Activated CD8-positive, alpha-beta memory T cell treated with anti-CD3 and anti-CD28 coated beads for 1 hour (primary cell): ENCODE results near the gene PSD2.

ENCODE experiments used
- DNase-seq, 2 donors: peaks; one replicate each; pipeline ENCODE4 v3.0.0-alpha.2; 2020; ENCODE audit warnings: low read depth in 1 of 2; ENCODE audit errors: extremely low read depth in 1 of 2

The PSD2 gene

DNA sequence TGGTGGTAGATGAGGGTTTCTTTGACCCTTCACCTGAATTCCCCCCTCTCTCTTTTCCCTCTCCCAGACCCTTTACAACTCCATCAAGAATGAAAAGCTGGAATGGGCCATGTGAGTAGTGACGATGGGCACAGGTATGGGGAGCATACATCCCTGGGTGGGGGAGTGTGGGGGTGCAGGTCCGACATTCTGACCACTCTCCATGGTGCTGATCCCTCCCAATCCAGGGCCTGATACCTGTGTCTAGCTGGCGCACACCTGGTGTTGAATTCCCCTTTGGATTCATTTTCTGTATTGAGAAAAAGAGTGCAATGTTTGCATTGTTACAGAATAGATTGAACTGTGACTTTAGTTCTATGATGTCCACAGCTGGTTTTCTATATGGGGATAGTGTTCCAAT lies 40.0 kb downstream of the PSD2 start:
- no peak for DNase-seq

DNA sequence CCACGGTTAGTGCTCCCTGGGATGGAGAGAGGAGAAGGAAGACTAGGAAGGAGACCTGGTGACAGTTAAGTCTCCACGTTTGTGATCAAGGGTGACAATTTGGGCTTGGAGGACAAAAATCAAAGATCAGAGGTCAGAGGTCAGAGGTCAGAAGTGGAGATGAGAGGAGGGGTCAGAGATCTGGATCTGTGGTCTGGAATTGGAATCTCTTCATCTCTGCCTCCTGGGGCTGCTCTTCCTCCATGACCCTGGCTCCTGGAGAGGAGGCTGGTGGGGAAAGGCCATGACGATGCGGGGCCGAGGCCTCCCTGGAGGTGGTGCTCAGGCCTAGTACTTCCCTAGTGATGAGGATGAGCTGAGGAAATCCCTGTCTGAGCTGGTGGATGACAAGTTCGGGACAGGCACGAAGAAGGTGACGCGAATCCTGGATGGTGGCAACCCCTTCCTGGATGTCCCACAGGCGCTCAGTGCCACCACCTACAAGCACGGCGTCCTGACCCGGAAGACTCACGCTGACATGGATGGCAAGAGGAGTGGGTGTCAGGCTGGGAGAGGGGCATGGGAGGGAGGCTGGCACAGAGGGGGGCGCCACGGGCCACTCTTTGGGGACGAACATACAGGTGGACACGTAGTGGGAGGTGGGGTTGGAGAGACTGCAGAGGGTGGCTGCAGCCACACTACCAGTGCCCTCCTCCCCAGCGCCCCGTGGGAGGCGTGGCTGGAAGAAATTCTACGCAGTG lies 41.0 kb downstream of the PSD2 start:
- DNase-seq, result no peak

DNA sequence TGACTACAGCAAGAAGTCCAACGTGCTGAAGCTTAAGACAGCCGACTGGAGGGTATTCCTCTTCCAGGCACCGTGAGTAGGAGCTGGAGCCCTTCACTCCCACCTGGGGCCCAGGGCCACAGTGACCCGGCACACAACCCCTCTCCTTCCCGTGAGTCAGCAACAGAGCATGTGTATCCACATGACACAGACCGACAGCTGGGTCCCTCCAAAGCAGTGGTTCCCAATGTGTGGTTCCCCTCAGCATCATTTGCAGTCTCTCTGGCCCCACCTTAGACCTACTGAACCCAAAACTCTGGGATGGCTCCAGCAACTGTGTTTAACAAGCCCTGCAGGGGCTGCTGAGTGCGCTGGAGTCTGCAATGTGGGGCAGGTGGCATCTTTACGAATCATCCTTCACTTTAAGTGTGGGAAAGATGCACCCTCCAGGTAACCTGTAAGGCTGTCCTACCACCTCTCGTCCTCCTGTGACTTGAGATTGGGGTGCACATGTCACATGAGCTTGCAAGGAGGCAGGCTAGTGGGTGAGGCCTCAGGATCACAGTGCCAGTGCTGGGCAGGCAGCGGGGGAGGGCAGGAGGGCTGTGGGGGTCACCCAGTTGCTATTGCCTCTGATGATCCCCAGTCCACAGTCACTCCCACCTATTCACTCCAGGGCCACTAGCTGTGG lies 42.2 kb downstream of the PSD2 start:
- DNase-seq, result no peak

DNA sequence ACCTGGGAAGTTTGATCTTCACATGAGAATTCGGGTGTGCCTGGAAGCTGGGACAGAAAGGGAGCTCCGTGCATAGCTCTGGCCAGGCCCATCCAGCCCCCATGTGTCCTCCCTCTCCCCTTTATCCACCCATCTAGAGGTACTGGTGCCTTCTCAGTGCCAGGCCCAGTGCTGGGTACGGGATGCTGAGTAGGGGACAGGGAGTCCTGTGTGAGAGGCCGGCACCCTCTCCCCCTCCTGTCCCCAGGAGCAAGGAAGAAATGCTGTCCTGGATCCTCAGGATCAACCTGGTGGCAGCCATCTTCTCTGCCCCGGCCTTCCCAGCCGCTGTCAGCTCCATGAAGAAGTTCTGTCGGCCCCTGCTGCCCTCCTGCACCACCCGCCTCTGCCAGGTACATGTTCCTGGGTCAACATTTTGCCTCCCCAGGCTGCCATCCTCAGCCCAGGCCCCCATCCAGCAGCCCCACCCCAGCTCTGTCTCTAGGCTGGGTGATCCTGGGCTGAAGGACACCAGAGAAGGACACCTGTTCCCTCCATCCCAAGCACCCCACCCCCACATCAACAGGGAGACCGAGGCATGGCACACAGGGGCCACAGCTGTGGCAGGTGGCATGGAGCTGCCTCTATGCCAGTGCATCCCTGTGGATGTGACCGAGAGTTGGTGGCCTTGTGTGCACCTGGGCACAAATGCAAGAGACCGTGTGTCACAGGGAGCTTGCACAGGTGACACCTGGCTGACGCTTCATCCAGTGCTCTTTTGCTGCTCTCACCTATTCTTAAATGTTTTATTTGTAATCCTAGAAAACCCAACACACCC lies 43.0 kb downstream of the PSD2 start:
- DNase-seq, result no peak

DNA sequence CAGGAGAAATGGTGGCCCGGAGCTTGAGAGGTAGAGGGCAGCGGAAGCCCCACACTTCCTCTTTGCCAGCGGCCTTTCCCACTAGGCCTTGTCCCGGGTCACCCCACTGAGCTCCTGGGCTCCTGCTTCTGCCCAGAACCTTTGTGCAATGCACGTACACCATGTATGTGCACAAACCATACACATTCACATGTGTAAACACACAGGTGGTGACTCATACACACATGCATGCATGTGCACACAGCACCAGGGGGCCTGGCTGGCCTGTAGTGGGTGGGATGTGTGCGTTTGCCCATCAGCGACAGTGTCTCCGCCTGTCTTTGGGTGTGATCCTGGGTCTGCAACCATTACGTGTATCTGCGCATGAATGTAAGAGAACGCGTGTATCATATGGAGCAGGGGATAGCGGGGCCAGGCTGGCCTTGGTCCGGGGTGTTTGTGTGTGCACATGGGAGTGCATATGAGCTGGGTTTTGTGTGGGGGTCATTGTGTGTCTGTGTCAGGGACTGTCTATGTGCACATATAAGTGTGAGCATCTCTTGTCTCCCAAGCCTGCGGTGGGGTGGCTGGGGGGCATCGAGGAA lies 43.7 kb downstream of the PSD2 start:
- no peak for DNase-seq

DNA sequence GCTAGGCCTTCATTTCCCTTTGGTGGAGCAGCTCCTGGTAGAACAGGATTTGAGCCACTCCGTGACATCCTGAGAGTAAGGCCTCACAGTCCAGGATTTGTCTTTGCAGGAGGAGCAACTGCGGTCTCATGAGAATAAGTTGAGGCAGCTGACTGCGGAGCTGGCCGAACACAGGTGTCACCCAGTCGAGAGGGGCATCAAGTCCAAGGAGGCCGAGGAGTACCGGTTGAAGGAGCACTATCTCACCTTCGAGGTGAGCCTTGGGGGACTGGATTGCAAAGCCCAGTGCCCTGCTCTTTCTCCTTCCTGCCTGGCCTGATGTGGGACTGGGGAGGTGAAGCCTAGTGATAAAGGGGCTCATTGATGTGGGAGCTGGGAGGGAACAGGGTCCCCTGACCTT lies 44.3 kb downstream of the PSD2 start:
- no peak for DNase-seq

DNA sequence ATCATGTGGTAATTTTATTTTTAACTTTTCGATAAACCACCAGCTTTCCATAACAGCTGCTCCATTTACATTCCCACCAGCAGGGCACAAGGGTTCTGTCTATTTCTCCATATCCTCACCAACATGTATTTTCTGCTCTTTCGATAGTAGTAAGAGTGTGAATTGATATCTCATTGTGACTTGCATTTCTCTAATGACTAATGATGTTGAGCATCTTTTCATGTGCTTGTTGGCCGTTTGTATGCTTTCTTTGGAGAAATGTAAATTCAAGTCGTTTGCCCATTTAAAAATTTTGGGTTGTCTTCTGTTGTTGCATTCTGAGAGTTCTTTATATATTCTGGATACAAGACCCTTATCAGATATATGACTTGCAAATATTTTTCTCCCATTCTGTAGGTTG lies 45.9 kb downstream of the PSD2 start:
- DNase-seq, result no peak

DNA sequence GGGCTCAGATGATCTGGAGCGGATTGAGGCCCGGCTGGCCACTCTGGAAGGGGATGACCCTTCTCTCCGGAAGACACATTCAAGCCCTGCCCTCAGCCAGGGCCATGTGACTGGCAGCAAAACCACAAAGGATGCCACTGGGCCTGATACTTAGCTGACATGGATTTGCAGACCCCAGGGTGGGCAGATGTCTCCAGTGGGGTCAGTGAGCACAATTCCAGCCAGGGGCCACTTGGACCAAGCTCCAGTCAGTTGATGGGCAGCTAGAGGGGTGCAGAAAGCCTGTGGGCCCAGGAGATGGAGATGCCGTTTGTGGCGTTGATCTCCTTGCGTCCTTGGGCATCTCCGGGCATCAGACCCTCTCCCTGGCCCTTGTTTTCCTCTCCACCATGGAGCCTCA lies 46.7 kb downstream of the PSD2 start:
- no peak for DNase-seq

DNA sequence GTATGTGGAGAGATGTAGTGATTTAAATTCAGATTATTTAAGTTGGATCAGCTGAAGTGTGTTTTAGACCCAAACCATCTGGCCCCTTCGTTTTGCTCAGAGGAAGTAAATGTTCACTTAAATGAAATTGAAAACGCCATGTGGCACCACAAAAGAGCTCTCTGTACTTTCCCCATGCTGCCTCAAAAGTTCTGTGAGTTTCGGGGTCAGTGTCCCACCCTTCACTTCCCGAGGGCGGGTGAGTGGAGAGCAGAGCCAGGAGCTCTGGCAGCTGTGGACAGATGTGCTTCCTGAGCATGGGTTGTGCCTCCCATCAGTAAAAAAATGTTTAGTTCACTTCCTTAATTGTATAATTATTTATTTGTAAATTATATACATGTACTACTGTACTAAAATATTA lies 48.4 kb downstream of the PSD2 start:
- DNase-seq, result no peak

DNA sequence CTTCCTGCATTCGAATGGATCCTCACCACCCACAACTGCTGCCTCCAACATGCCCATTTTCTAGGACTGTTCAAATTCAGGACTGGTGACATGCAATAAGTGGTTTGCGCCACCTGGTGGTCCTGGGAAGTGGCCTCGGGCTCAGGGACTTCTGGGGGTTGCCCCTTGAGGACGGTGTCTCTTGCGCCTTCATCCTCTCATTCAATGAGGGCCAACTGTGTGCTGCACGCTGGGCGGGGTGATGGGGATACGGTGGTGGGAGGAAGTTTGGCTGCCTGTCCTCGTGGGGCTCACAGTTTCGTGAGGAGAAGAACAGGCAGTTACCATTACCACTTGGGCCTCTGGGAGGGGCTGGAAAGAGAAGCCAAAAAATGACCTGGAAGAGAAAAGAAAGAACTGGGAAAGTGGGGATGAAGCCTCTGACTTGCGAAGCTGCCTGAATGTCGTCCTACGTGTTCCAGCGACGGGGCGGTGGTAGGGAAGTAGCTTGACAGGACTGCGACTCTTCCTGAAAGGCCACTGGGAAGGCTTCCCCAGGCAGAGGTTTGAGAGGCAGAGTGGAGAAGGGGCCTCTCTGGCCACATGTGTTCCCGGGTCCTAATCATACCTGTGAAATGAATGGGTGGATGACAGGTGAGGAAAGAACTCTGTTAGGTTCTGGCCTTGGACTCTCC lies 49.0 kb downstream of the PSD2 start:
- DNase-seq, result peak; percentile 36 to 54

DNA sequence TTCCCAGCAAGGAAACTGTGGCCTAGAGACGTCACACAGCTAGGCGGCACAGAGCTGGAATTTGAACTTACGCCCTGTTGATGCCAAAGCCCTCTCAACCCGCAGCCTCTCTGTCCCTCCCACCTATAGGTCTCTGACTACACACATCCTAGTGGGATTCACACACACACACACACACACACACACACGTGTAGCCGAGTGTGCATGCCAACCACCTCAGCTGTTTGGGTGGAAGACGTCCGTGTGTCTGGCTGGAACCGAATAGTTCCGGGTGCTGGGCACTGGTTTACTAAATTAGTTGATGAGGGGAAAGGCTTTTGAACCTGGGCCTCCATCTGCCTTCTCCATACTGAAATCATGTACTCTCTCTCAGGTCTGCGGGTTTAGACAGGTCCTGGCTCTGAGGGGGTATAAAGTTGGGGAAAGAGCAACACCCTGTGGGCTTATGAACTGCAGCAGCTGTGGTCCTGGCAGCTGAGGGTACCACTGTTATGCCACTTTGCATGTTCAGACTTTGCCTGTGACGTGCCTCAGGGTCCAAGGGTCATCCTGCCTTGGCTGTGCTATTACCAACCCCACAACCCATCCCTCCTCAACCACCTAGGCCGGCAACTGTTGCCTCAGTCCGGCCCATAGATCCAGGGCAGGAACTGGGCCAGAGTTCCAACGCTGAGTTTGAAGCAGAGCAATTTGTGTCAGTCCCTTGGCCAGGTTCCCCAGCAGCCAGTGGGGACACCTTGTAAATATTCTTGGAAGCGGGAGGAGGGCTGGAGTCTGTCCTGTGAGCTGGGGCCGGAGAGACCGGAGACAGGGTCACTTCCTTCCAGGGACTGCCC lies 50.5 kb downstream of the PSD2 start:
- no peak for DNase-seq

DNA sequence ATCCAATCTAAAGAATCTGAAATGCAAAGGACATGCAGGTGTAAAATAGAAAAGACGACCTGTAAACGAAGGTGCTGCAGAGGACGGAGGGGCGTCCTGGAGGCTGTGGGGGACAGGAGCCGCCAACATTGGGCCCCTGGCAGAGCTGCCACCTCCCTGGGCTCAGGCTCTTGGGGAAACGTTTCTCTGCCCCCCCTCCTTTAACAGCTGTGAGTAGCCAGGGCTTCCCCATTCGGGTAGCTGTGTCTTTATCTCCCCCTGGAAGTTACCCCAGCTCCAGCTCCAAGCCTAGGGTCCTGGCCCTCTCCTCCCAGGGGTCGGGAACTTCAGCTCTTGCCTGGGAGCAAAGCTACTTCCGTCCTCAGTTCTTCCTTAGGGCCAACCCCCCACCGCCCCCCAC lies 51.5 kb downstream of the PSD2 start:
- no peak for DNase-seq

DNA sequence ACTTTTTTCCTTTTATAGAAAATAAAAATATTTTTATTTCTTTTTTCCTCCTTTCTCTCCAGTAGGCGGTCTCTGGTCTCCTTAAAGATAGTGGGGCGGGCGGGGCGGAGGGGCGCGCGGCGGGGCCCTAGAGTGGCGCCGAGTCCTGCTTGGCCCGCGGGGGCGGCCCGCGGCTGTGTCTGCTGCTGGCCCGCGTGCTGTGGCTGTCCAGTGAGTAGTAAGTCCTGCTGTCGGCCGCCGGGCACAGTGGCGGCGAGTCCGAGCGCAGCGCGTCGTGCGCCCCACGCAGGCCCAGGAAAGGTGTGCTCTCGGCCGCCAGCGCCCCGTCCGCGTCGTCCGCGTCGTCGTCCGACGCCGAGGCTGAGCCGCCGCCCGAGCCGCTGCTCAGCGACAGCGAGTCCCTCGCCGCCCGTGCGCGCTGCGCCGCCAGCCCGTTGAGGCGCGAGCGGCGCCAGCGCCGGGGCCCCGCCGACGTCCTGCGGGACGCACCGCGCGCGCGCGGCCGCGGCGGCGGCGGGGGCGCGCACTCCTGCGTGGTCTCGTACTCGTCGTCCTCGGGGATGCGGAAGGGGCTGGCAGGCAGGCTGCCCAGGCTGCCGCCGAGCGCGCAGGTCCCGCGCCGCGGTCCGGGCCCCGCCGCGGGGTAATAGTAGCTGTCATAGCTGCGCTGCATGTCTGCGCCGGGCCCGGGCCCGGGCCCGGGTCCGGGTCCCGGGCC lies 52.3 kb downstream of the PSD2 start:
- peak; percentile 11 to 66 for DNase-seq

DNA sequence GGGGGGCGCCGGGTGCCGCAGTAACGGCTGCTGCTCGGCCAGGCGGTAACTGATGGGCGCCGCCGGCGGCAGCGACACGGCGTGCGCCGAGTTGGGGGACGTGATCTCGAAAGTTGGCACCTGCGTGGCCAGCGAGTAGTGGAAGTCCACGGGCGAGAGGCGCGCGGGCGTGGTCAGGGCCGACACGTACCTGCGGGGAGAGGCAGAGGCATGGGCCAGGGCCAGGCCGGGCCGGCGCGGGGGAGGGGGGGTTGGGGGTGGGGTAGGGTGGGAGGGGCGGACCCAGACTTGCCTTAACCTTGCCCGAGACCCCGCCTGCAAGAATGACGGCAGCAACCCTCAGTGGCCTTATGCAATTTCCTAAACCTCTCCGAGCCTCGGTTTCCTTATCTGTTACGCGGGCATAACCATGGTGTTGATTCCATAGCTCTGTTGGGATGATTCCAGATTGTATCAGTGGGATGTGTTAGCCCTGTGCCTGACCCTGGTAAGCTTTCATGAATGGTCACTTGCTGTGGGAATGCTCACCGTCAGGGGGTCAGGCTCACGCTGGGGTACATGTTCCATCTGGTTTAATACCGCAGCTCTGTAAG lies 53.0 kb downstream of the PSD2 start:
- peak in 1 of 2 donors; percentile 13 for DNase-seq

DNA sequence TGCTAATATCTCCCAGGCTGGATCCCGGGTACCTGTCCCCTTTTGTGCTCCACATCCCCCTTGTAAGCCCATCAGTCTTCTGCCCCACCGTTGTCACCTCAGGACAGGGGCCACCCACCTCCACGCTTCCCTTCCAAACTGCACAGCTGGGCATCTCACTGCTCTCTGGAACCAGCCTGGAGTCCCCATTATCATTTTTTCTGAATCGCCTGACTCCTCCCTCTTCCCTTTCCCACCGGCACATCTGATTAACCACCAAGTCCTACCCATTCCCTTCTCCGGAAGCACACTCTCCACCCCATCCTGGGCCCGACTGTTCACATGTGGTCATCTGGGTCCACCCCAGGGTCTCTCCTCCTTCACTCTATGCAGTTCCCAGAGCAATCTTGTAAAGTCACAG lies 53.9 kb downstream of the PSD2 start:
- no peak for DNase-seq

DNA sequence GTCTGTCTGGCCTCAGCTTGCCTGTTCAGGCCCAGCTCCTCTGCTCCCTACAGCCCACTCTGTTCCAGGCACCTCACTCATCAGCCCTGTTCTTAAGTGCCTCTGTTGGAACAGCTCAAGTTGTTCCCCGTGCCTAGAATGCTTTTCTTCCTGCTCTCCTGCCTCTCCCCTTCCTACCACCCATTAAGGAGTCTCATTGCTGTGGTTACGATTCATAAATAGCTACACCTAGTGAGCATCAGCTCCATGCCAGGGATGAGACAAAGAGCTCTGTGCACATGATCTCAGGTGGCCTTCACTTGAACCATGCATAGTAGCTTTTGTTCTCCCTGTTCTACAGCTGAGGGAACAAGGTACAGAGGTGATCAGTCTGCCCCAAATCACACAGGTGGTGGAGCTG lies 54.3 kb downstream of the PSD2 start:
- DNase-seq, result no peak

DNA sequence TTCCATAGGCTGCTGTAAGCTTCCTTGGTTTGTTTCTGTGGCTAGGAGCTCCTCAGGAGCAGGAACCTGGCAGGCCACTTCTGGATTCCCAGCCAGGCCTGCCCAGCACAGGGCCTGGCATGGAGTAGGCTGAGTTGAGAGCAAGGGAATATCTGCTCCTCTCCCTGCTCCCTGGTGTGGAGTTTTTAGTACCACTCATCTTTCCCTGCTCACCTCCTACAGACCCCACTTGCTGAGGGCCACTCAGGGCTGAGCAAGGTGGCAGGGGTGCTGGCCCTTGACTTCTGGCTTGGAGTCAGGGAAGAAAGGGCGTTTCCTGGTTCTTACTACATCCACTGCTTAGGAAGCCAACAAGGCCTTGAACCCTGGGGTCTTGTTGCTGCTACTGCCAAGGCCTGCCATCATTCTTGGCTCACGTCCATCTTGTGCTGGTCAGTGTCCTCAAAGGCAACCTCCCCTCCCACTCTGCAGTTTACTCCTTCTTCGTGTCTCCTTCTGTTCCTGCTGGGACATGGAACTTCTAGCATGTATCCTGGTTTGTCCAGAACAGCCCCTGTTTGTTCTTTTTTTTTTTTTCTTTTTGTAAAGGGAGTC lies 54.9 kb downstream of the PSD2 start:
- DNase-seq, result no peak

DNA sequence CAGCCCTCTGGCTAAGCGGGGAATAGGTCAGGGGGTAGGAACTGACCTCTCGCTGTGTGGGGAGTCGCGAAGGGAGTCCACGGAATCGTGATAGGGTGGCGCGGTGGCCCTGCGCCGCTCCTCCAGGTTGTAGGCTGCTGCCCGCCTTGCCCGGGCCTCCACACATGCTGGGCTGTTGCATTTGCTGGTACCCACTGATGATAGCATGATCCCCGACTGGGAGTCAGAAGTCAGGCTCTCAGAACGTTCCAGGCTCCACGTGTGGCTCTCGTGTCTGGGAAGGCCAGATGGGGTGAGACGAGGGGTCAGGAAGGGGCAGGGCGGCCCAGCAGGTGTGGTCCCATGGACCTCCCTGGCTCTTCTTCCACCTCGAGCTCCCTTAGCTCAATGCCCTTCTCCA lies 56.0 kb downstream of the PSD2 start:
- no peak for DNase-seq

DNA sequence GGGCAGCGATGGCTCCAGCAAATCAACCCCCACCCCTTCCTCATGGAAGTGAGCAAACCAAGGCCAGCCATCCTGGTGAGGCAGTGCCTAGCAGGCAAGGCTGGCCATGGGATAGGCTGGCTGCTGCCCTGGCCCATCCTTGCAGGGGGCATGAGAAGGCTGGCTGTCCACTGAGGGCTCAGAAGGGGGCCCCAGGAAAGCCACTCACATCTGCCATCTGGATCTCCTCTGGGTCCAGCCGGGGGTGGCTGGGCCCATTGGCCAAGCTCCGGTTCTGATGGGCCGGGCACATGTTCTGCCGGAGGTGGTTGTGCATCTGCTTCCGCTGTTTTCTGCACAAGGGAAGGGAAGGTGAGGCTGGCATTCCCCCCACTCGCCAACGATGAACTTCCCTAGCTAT lies 57.1 kb downstream of the PSD2 start:
- no peak for DNase-seq
